Stimulated activated CD4-positive, alpha-beta T cell treated with anti-CD3 and anti-CD28 coated beads, Interleukin-12 subunit alpha, Interleukin-12 subunit beta, amount 100 ng/mL, for 24 hours (primary cell): ENCODE data around the gene MKX.

Source experiments
- DNase-seq, 2 experiments: peaks; one replicate each; pipeline ENCODE4 v3.0.0-alpha.2; 2020; ENCODE audit warnings: low read depth in 2 of 2

Gene MKX

GRCh38 chr10:27745732-27746396, at the start of gene MKX:
TSS of gene MKX (minus strand) at chr10:27745819. CDS start at chr10:27743415, 2,404 bp downstream.
- peak; percentile 5 to 8 for DNase-seq

GRCh38 chr10:27794157-27794556, 48.5 kb upstream of the MKX start:
- DNase-seq: no peak

GRCh38 chr10:27792216-27792615, 46.6 kb upstream of the MKX start:
- no peak for DNase-seq

- no peak for DNase-seq
Observed at GRCh38 chr10:27784272-27784671, 38.7 kb upstream of the MKX start.

- DNase-seq: peak; percentile 2 to 8
Observed at GRCh38 chr10:27783660-27784059, 38.0 kb upstream of the MKX start.

- DNase-seq: no peak
Observed at GRCh38 chr10:27779462-27780015, 33.9 kb upstream of the MKX start.

- DNase-seq: no peak
Observed at GRCh38 chr10:27774831-27775230, 29.2 kb upstream of the MKX start.

- DNase-seq: no peak
Observed at GRCh38 chr10:27771231-27771630, 25.6 kb upstream of the MKX start.

- no peak for DNase-seq
Observed at GRCh38 chr10:27770181-27770580, 24.6 kb upstream of the MKX start.

- no peak for DNase-seq
Observed at GRCh38 chr10:27760867-27761266, 15.2 kb upstream of the MKX start.

- DNase-seq: no peak
Observed at GRCh38 chr10:27759483-27760272, 14.1 kb upstream of the MKX start.

GRCh38 chr10:27752673-27753237, 7.1 kb upstream of the MKX start:
- DNase-seq: no peak

GRCh38 chr10:27748601-27749000, 3.0 kb upstream of the MKX start:
- DNase-seq: no peak

GRCh38 chr10:27747096-27747451, 1.5 kb upstream of the MKX start:
- no peak for DNase-seq

- peak in 1 of 2 experiments; percentile 12 for DNase-seq
Observed at GRCh38 chr10:27746397-27747095, 927 bp upstream of the MKX start.

- DNase-seq: peak in 1 of 2 experiments; percentile 3
Observed at GRCh38 chr10:27744802-27745731, 552 bp downstream of the MKX start.

- peak in 1 of 2 experiments; percentile 8 for DNase-seq
Observed at GRCh38 chr10:27743877-27744801, 1.5 kb downstream of the MKX start.

GRCh38 chr10:27743012-27743876, 2.4 kb downstream of the MKX start:
- DNase-seq: peak; percentile 12 to 22
